ENCODE results near the gene DGKG.

- TF ChIP-seq, protein P1, sequence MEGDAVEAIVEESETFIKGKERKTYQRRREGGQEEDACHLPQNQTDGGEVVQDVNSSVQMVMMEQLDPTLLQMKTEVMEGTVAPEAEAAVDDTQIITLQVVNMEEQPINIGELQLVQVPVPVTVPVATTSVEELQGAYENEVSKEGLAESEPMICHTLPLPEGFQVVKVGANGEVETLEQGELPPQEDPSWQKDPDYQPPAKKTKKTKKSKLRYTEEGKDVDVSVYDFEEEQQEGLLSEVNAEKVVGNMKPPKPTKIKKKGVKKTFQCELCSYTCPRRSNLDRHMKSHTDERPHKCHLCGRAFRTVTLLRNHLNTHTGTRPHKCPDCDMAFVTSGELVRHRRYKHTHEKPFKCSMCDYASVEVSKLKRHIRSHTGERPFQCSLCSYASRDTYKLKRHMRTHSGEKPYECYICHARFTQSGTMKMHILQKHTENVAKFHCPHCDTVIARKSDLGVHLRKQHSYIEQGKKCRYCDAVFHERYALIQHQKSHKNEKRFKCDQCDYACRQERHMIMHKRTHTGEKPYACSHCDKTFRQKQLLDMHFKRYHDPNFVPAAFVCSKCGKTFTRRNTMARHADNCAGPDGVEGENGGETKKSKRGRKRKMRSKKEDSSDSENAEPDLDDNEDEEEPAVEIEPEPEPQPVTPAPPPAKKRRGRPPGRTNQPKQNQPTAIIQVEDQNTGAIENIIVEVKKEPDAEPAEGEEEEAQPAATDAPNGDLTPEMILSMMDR (IDR thresholded peaks at IDR 0.05), result no peak
- TF ChIP-seq POLR2A (IDR thresholded peaks at IDR 0.05) (no peak), POLR2AphosphoS5 (IDR thresholded peaks at IDR 0.05) (no peak)
Measured at GRCh38 chr3:186261638-186262037, 100.4 kb downstream of the DGKG start.

Measured in breast epithelium (tissue), 3 donors.